HG03066 (cell line): ENCODE data around the gene MUC6.

Experiments used
- ATAC-seq: cut with Tn5 transposase; IDR thresholded peaks from one replicate; pipeline ENCODE4 v1.9.1; 2021; ENCODE audit warnings: low read depth; ENCODE audit not compliant: unreplicated experiment

Gene MUC6

DNA sequence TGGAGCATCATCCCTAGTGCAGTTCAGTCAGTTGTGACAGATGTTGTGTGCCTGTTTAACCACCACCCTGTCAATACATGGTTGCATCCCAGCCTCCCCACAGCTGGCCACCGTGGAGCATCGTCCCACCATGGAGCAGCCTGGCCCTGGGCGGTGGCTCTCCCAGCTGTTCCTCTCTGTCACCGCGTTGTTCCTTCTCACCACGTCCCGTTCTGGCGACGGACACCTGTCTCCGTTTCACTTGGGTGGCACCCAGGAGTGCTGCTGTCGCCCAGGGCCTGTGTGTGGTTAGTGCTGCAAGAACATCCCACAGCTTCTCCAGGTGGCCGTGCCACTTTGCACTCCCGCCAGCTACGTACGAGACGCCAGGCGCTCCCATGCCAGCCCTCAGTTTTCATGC, 26.5 kb downstream of the MUC6 start:
- ATAC-seq: no peak

DNA sequence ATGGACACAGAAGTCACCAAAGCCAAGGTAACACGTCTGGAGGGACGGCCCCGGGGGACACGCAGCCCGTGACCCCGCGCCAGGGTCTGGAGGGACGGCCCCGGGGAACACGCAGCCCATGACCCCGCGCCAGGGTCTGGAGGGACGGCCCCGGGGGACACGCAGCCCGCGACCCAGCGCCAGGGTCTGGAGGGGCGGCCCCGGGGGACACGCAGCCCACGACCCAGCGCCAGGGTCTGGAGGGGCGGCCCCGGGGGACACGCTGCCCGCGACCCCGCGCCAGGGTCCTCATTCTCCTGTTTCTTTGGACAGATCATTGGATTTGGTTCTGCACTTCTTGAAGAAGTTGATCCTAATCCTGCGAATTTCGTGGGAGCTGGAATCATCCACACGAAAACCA, 27.1 kb downstream of the MUC6 start:
- ATAC-seq: no peak

DNA sequence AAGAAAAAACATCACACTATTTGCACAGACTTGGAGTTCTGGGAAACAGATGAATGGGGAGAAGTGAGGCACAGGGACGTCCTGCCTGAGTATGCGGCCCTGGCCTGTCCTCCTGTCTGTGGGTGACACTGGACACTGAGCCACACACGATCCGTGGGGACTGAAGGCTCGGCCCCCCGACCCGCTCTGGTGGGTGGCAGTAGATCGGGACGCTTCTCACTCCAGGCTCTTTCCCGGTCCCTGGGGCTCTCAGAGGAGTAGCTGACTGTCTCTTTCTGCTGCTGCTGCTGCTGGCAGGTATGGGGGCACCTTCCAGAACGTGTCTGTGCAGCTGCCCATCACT, 27.7 kb downstream of the MUC6 start:
- ATAC-seq: no peak

DNA sequence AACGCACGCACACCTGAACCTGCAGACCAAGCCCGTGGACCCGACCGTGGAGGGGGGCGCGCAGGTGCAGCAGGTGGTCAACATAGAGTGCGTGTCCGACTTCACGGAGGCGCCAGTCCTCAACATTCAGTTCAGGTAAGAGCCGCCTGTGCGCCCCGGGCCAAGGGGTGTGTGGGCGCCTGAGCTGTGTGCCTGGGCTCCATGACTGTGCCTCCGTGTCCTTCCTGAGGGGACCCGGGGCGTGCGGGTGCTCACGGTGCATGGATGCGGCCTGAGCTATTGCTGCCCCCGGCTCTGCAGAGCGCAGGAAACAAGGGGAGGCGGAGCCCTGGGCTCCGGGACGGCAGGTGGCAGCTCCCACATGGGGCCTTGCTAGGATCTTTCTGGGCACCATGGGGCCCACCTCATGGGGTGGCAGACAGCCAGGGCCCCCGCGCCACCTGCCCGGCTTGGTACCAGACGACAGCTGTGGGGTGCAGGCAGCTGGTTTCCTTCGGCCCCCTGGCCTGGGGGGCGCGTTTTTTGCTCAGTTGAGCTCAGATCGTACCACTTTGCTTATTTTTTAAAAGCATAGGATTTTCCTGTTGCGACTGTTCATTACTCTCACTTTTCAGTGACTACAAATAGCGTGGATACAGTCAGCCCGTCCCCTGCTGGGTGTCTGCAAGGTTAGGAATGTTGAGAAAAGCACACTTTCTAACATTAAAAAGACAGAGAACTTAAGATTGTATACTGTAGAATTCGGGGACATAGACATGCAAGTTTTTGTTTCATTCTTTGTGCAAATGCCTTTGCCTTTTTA, 28.3 kb downstream of the MUC6 start:
- no peak for ATAC-seq

DNA sequence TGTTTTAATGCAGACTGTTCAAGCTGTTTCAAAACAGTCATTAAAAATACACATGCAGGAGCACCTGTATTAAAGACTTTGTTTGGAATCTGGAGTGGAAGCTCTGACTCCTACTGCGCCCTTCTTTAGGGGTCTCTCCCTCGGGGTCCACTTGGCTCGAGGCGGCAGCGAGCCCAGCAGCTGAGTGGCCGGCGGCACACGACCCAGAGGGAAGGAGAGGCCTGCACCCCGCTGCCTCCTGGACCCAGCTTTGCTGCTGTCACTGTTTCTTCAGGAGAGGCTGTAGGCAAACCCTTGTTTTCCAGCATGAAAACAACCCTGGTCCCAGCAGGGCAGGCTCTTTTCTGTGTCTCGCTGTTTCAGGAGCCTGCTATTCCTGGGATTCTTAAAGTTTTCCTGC, 29.2 kb downstream of the MUC6 start:
- ATAC-seq: no peak

DNA sequence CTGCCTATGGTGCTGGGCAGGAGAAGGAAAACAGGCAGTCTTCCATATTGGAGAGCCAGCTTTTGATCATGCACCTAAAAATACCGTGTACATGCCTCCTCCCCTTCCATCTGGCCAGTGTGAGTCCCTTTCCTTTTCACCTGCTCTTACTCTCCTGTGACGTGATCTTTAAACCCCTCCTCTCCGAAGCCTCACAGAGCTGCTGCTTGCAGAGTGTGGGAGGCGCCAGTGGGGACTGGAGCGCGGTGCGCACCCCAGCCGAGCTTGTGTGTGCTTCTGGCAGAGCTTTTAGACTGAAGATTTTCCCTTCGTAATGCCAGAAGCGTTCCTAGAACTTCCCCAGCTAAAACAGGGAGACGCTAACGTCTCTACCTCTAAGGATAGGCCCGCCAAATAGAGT, 29.8 kb downstream of the MUC6 start:
- ATAC-seq: no peak

DNA sequence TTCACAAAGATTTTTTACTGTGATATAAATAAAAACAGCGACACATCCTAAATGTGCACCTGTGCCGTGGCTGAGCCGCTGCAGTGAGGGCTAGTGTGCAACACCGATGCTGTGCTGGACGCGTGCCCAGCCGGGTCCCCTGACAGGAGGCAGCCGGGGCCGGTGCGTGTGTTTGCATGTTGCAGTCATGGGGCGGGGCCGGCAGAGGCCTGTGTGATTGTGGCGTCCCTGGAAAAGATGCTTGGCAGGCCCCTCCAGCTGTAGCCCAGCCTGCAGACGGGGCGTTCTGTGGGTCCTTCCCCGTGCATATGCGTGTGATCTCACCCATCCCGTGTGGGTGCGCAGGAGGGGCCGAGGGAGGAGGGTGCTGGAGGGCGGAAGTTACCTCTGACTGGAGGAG, 30.6 kb downstream of the MUC6 start:
- no peak for ATAC-seq

DNA sequence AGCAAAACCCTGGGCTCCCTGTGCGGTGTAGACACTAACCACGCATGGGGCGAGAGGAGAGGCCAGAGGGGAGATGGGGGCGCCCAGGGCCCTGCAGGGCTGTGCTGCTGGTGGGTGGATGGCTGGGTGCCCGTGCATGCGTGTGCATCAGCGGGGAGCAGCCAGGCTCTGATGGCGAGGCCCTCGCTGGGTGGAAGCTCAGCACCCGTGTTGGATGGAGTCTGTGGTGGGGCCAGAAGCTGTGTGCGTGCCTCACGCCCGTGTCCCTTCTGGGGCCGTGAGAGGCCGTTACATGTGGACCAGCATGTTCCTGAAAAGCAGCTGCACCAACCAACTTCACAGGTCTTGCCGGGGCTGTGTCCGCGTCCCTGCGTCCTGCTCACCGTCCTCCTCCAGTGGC, 33.4 kb downstream of the MUC6 start:
- ATAC-seq: no peak

DNA sequence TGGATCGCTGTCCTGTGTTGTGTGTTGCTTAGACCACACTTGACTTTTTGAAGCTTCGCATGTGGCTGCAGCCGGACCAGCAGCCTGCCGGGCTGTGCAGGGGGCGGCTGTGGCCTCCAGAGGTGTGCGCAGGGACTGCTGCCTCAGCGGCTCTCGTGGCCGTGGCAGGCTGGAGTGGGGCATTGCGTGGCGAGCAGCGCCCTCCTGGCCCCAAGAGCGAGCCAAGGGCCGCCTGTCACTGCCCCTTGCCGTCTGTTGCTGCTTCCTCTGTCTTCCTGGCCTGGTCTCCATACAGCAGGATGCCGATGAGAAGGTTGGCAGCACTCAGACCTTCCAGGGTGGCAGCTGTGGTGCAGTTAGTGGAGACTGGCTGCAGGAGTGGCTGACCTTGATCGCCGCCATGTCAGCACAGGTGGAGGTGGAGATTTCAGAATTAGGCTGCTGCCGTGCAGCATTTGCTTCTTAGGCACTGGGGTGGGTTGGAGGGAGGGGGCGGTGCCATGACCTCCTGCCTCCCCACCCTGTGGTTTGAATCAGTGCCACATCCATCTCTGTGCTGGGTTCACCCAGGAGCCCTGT, 34.0 kb downstream of the MUC6 start:
- ATAC-seq: no peak

DNA sequence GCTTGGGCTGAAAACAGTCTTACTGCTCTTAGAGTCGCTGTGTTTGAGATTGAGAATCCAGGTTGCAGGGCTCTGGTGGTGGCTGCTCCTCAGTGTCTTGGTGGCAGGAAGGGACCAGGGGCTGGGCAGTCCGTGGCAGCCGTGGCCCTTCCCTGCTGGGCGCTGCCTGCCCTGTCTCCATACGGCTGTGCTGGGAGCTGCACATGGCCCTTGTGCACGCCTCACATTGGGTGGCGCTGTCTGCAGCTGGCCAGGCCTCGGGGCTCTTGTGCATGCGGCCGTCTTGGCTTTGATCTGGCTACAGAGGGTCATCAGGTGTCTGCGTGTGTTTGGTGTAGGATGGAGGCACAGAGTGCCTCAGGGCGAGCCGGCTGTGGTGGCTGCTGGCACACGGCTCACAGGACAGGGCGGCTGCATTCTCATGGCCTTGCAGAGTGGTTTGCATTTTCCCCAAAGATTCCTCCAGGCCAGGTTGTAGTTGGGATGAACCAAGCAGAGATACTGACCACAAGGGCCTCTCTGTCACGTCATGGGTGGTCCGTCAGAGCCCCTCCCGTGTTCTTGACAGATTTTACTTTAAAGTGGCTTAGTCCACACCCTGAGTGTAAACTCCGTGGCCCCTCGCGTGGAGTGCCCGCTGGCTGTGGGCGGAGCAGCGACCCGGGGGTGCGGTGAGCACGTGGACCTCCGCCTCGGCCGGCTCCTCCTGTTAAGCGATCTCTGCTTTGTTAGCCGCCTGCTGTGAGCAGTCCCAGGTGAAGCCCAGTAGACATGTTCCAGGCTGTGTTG, 34.7 kb downstream of the MUC6 start:
- ATAC-seq: no peak

DNA sequence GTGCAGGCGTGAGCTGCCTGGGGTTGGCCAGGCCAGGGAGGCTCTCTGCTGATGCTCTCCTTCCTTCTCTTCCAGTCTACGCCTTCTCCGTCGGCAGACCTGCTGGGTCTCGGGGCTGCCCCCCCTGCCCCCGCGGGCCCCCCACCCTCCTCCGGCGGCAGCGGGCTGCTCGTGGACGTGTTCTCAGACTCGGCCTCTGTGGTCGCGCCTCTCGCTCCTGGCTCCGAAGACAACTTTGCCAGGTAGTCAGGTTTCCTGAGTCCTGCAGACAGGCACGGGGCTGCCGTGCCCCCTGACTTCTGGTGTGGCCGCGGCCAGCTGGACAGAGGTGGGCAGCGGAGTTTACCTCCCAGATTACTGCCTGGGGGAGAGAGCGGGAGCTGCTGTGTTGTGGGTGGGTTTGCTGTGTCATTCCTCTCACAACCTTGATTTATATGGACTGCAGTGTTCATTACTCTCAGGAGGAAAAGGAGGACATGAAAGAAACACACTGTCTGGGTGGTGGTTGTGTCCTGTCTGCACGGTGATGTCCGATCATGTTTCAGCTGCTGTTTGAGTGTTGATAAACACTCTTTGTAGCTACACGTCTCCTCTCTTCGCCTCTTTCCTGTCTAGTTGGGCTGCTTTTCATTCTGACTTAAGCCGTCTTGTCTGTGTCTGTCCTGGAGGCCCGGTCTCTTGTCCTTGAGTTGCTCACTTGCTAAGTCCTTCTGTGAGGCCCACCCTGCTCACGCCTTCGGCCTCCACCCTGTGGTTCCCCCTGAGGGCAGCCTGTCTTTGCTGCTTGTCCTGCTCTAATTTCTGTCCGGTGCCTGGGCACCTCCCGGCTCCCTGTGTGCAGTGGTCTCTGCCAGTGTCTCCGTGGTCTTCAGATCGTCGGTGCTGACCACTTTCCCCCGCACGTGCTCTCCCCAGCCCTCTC, 35.9 kb downstream of the MUC6 start:
- ATAC-seq: no peak

DNA sequence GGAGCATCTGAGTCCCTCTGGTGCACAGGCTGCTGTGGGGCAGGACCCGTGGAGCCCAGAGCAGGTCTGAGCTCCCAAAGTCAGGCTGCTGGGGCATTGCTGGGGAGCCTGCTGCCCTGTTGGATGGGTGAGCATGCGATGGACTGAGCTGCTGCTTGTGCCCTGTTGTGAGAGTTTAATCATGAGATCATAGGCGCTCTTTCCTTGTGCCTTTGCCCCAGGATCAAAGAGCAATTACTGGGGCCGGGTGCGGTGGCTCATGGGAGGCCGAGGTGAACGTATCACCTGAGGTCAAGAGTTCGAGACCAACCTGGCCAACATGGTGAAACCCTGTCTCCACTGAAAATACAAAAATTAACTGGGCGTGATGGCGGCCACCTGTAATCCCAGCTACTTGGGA, 37.5 kb downstream of the MUC6 start:
- ATAC-seq: no peak

DNA sequence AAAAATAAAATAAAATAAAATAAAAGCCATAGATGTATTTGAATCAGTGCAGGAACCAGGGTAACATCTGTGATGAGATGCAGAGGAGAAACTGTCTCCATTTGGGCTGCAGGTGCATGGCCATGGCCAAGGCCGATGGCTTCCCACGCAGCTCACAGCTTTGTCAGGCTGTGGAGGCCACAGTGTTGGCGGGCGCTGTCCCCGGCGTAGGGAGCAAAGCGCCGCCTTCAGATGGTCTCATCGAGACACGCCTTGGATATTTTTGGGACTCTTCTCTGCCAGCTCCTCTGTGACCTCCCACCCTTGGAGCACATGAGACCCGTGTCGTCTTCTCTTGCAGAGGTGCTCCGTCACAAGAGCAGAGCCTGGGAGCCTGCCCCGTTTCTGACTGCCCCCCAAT, 38.6 kb downstream of the MUC6 start:
- no peak for ATAC-seq

DNA sequence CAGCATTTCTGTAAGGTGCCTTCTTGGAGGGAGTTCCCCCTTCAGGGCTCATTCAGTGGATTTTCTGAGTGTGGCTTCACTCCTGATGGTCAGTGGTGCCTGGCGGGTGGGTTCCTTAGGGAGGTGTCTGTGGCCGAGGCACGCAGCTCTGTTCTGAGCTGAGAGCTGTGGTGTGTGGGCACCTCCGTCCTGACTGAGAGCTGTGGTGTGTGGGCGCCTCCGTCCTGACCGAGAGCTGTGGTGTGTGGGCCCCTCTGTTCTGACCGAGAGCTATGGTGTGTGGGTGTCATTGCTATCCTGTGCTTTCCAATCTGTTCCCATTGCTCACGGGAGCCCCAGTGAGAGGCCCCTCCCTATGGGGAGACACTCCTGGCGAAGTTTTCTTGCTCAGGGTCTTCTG, 39.8 kb downstream of the MUC6 start:
- no peak for ATAC-seq

DNA sequence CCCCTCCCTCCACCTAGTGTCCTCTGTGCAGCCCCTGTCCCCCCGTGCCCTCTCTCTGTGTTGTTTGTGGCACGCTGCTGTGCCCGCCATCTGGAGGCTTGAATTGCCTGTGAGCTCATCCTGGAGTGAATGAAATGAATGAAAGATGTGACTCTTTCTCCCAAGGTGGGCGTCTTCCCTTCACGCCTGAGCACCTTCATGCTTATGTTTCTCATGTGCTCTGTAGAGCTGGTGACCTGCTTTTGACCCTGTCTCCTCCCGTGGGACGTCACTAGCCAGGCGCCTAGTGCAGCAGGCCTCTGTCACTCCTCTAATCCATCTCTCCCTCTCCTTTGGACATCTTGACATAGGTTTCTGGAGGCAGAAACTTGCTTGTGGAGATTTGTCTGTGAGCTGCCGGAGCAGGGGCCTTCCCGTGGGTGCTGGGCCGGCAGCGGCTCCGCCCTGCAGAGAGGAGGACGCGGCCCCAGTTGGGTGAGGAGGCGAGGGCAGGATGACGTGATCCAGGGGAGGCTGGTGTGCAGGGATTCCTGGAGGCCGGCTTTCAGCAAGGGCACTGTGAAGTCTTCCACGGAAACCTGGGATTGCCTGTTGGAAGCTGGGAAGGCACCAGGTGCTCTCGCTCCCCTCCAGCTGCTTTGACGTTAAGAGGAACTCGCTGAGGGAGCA, 40.6 kb downstream of the MUC6 start:
- ATAC-seq: no peak

DNA sequence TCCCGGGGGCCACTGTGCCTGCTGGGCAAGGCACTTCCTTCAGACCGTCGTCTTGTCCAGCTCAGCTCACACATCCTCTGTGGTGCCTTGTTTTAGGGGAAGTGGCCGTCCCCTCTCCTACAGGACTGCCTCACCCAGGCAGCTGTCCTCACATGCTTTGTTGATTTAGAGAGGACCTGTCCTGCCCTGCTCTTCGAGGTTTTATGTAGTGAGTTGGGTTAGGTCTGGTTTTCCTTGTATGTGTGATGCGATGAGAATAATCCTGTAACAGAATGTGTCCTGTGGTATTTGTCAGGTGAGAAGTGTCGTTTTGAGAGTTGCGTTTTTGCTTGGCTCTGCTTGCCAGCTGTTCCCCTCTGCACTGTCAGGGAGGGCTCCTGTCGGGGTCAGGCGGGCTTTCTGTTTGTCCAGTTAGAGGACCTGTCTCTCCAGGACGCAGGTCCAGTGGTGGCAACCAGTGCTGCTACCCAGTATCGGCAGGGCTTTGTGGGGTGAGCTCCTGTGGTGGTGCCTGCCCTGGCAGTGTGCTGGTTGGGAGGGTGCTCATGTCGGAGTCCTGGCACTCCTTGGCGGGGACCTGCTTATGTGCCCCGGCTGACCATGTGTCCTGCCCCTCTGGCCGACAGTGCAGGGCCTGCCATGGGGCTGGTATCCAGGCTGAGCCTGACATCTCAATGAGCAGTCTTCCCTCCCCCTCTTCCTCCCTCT, 41.3 kb downstream of the MUC6 start:
- no peak for ATAC-seq

DNA sequence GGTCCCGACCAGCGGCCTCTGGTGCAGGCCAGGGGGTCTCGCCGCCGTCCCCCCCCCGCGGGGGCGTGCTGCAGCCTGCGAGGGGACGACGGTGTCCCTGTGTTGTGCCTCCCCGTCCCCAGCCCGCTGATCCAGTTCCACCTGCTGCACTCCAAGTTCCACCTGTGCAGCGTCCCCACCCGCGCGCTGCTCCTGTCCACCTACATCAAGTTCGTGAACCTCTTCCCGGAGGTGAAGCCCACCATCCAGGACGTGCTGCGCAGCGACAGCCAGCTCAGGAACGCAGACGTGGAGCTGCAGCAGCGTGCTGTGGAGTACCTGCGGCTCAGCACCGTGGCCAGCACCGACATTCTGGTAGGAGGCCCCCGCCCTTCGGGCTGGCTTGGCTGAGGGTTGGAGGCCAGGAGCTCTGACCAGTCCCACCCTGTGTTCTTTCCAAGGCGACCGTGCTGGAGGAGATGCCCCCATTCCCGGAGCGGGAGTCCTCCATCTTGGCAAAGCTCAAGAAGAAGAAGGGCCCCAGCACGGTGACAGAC, 42.8 kb downstream of the MUC6 start:
- no peak for ATAC-seq

DNA sequence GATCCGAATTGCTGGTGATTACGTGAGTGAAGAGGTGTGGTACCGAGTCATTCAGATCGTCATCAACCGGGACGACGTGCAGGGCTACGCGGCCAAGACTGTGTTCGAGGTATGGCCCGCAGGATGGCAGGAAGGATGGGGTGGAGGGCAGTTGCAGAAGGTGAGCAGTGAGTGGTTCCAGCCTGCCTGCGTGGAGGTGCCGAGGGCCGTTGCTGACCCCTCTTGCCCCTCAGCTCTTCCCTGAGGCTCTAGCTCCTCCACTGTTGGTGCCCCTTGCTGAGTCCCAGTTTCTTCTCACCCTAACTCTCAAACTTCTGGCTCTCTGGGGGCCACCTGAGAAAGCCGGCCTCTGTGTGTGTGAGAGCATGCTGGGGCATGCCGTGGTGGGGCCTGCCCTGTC, 43.9 kb downstream of the MUC6 start:
- ATAC-seq: no peak

DNA sequence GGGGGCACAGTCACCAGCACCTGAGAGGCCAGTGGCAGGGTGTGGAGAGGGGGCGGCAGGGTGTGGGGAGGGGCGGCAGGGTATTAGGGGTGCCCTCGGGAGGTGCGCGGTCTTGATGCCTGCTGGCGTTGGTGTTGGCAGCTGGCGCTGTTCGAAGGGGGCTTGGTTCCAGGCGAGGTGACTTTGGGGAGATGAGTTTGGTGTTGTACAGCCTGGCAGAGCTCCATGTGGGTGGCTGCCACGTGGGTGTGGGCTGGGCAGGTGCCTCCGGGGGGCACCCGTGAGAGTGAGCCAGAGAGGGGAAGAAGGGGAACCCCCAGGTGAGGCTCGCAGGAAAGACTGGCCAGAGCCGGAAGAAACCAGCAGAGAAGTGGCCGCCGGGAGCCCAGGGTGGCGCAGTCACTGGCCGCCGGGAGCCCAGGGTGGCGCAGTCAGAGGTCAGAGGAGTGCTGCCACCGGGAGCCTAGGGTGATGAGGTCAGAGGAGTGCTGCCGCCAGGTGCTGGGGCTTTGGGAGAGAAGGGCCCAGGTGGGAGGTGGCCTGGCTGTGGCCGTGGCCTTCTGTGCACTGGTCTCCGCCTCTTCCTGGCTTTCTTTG, 44.7 kb downstream of the MUC6 start:
- ATAC-seq: no peak
